ENCODE measurements around the gene CDHR2.

DNA sequence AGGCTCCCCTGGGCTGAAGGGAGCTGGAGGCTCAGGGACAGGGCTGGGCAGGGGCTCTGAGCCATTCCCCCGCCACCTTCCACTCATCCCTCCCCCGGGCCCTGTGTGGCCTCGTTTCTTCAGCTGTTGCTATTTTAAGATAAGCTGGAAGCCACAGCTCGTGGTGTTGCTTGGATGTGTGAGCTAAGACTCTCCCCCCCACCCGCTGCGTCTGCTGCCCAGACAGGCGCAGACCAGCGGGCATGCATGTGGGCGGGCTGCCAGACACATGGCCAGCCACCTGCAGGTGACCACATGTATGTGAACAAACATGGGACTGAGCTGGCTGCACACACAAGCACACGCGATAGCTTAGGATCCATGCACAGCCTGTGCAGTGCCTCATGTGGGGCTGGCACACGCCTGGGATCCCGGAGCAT is 72.5 kb downstream of the CDHR2 start:
- TF ChIP-seq PRDM2 (tag by site-specific recombination; IDR thresholded peaks at IDR 0.05; ENCODE audit: borderline replicate concordance): no peak
- TF ChIP-seq CTCF (tag by site-specific recombination; IDR thresholded peaks at IDR 0.05): no peak
- TF ChIP-seq GFI1B (tag by site-specific recombination; IDR thresholded peaks at IDR 0.05): no peak
- TF ChIP-seq ZEB2 (tag by site-specific recombination; IDR thresholded peaks at IDR 0.05): no peak
- no peak for TF ChIP-seq ZNF785 (tag by site-specific recombination; IDR thresholded peaks at IDR 0.05)
- no peak for TF ChIP-seq ZNF707 (tag by site-specific recombination; IDR thresholded peaks at IDR 0.05)
- TF ChIP-seq ZNF639 (tag by site-specific recombination; IDR thresholded peaks at IDR 0.05): no peak
